Erythroblast (primary cell): ENCODE data around the gene BAIAP3.

Experiments used
- GATA1 ChIP-seq: IDR thresholded peaks from 2 replicates; pipeline ENCODE4 v1.6.1; 2011; ENCODE audit warnings: low read depth, mild to moderate bottlenecking, control low read depth, low read length, moderate library complexity
- POLR2A ChIP-seq: IDR thresholded peaks from 2 replicates; pipeline ENCODE4 v1.6.1; 2011; ENCODE audit warnings: mild to moderate bottlenecking, low read length

DNA sequence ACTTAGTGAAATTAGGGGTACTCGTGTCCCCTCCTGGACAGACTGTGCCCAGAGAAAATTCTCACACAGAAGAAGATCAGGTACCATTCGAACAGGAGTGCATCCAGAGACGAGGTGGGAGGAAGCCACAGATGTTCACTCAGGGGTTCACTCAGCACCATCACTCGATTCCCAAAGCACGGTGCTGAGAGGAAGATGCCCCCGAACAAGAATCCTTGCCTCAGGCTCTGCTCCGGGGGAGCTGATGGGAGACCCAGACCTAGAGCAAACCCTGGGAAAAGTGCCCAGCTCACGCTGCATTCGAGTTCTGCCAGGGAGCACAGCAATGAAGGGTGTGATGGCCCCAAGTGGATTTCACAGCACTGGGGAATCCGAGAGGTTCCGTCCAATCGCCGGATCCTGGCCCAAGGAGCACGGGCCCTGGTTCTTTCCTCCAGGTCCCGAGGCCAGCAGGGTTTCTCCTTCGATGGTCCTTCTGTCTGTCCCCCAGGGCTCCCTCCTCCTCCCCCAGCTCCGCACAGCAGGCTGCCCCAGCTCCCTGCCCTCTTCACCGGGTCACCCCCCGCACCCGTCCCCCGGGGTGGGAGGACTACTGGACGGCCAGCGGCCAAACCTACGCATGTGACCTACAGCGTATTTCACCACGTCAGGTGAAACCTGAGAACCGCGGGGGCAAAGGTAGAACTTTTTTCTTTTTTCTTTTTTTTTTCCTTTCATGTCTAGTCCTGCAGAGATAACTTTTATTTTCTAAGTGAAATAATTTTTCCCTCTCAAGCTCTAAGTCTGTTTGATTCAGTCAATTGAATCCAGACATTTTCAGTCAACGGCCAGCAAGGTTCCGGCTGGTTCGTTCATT, 34.2 kb upstream of the BAIAP3 start:
- TF ChIP-seq POLR2A (no peak), GATA1 (no peak)
